C1 segment of cervical spinal cord (tissue), 14 donors: ENCODE data around the gene SMIM13.
"Not testable (repeated sequence)": the region's sequence is repeated elsewhere in the genome, so short reads cannot be mapped to it uniquely, and the experiment has no call there.

ENCODE experiments used
- DNase-seq, 14 donors: peaks; one replicate each; lab custom pipeline; 2025; lab: John Stamatoyannopoulos, UW

The SMIM13 gene

DNA sequence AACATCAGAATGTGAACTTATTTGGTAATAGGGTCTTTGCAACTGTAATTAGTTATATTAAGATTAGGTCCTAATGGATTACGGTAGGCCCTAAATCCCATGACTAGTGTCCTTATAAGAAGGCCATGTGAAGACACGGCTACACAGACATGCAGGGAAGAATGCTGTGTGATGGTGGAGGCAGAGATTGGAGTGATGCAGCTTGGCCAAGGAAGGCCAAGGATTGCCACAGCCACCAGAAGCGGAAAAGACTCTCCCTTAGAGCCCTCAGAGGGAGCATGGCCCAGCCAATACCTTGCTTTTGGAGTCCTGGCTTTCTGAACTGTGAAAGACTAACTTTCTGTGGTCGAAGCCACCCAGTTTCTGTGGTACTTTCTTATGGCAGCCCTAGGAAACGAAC, 9.7 kb upstream of the SMIM13 start:
- no peak for DNase-seq

DNA sequence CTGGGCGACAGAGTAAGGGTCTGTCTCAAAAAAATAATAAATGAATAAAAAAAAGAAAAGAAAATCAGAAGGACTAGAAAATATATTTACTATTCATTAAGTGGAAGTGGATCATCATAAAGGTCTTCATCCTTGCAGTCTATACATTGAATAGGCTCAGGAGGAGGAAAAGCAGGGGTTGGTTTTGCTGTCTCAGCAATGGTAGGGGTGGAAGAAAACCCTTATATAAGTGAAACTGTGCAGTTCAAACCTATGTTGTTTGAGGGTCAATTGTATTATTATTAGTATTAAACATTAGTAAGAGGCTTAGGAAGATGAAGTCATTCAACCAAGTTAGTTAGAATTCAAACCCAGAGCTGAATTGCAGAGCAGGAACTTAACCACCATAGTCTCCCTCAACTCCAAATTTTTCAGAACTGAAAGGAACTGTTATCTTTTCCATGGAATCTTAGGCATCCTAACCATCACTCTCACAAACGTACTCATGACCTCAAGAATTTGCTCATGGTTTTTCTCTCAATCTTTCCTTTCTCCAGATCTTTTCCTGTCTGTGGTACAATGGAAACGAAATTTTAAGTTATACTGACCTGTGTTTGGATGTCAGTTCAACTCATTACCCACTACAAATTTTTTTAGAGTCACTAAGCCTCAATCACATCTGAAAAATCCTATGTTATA, 7.7 kb upstream of the SMIM13 start:
- DNase-seq: no peak

DNA sequence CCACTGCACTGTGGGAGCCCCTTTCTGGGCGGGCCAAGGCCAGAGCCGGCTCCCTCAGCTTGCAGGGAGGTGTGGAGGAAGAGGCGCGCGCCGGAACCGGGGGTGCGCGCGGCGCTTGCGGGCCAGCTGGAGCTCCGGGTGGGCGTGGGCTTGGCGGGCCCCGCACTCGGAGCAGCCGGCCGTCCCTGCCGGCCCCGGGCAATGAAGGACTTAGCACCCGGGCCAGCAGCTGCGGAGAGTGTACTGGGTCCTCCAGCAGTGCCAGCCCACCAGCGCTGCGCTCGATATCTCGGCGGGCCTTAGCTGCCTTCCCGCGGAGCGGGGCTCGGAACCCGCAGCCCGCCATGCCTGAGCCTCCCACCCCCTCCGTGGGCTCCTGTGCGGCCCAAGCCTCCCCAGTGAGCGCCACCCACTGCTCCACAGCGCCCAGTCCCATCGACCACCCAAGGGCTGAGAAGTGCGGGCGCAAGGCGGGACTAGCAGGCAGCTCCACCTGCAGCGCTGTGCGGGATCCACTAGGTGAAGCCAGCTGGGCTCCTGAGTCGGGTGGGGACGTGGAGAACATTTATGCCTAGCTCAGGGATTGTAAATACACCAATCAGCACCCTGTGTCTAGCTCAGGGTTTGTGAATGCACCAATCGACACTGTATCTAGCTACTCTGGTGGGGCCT, 6.4 kb upstream of the SMIM13 start:
- DNase-seq: not testable (repeated sequence)

DNA sequence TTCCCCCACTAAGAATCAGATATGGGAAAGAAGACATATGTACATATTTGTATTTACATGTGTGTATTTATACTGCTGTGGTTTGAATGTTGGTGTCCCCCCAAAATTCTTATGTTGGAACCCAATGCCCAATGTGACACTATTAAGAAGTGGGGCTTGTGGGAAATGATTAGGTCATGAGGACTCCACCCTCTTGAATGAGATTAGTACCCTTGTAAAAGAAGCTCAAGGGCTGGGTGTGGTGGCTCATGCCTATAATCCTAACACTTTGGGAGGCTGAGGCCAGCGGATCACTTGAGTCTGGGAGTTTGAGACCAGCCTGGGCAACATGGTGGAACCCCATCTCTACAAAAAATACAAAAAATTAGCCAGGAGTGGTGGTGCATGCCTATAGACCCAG, 3.9 kb upstream of the SMIM13 start:
- no peak for DNase-seq

DNA sequence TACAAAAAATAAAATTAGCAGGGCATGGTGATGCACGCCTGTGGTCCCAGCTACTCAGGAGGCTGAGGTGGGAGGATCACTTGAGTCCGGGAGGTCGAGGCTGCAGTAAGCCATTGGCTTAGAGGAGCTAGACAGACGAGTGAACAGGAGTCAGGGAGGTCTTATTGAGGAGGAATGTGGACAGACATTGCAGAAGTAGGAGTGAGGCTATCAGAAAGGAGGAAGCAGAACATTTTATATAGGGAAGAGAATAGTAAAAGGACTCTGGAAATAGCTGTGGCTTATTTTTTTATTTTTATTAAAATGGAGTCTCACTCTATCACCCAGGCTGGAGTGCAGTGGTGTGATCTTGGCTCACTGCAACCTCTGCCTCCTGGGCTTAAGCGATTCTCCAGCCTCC, 2.5 kb upstream of the SMIM13 start:
- not testable (repeated sequence) for DNase-seq

DNA sequence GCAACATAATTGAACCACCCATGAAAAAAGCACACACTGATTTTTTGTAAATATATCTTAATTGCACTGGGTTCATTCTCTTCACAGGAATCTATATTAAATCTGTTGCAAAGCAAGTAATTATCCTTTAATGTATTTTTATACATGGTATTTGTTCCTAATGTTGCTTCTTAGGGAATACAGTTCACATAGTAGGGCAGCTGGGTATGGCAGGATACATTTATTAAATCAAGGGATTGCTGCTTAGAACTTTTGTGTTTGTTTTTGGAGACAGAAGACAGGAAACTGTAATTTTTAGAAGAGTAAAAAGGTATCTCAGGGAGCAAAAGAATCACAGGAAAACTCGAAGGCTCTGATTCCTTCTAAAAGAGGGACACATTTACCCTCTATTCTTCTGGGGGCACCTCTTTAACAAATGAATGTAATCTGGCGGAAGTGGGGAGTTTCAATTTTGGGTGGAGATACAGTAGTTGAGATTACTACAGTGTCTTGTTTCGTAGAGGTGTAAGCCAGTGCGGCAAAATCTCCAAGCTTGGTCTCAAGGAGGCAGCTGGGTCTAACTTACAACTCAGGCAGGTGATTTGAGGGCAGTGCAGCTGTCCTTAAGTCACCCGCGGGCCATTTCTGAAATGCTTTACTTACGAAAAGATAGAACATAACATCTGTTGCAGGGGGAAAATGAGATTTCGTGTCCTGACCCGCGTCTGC, 812 bp upstream of the SMIM13 start:
- peak in 1 of 14 donors; percentile 49 for DNase-seq

DNA sequence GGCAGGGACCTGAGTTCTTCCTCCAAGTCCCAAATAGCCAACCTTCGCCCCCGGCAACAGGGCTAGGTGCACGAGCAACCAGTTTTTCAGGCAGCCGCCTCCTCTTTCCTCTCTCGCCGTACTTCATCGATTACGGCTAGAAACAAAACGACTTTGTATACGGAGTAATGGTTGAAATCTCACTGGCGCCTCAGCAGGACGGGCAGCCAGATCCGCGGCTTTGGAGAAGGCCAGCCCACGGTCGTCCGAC, 333 bp upstream of the SMIM13 start:
- no peak for DNase-seq

DNA sequence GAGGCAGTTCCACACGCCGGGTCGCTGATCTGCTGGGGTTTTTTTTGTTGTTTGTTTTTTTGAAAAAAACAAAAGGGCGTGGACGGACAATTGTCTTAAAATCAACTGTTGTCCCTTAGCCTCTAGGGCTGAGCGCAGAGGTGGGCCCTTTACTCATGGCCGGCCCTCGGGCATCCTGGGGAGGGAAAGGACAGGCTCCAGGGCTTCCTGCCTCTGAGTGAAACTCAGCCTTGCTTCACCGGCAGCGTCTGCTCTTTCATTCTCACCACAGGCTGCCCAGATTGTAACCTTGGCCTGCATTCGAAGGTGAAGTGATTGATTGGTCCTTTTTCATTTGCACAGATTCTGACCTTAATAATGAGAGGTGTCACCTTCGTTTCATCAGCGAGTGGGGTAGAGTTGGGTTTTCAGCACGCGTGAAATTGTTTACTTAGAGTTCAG, 797 bp downstream of the SMIM13 start:
- DNase-seq: peak in 10 of 14 donors; percentile 22 to 62 (median 42)

DNA sequence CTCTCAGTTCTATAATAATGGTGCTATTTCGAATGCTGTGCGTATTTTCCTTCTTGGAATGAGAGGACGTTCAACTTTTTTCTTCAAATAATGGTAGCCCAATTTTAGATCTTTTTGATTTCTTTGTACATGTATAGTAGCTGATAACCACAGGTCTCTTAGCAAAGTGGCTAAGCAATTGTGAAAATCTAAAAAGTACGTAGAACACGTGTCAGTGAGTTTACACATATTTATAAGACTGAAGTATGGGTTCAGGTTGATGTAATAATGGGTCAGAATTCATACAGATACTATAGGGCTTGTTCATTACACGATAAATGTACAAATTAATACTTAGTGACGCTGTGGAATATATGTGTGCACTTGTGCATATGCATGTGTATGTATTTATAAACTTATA, 1.3 kb downstream of the SMIM13 start:
- DNase-seq: no peak

DNA sequence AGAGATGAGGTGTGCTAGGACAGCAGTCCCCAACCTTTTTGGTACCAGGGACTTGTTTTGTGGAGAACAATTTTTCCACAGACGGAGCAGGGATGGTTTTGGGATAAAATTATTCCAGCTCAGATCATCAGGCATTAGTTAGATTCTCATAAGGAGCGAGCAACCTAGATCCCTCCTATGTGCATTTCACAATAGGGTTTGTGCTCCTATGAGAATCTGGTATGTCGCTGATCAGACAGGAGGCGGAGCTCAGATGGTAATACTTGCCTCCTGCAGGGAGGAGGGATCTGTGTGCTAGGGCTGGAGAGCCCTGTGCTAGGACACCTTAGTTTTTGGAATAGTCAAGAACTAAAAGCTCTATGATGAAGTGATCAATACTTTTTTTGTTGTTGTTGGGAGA, 2.5 kb downstream of the SMIM13 start:
- peak in 1 of 14 donors; percentile 38 for DNase-seq

DNA sequence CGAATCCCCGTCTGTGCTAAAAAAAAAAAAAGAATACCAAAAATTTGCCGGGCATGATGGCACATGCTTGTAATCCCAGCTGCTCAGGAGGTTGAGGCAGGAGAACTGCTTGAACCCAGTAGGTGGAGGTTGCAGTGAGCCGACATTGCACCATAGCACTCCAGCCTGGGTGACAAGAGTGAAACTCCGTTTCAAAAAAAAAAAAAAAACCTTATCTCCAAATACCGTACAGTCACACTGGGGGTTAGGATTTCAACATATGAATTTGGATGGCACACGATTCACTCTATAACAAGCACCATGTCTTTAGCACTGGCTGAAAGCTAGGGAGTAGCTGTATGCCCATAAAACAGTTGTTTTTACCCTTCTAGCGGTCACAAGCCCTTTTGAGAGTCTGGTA, 3.8 kb downstream of the SMIM13 start:
- no peak for DNase-seq

DNA sequence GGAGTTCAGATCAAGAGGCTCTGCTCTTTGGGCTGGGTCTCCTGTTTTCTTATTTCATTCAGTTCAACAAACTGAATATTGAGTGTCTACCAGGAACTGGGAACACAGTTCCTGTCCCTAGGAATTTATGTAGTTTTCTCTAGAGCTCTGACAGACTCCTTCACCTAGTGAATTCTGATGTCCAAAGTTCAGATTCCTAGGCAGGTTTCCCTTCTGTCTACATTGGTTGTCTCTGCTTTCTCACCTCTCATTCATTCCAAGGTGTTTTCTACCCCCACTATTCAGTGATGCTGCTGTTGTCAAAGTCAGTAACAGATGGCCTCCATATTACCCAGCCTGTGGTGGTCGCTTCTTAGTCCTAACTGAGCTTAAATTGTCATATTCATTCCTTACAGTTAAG, 4.4 kb downstream of the SMIM13 start:
- DNase-seq: no peak

DNA sequence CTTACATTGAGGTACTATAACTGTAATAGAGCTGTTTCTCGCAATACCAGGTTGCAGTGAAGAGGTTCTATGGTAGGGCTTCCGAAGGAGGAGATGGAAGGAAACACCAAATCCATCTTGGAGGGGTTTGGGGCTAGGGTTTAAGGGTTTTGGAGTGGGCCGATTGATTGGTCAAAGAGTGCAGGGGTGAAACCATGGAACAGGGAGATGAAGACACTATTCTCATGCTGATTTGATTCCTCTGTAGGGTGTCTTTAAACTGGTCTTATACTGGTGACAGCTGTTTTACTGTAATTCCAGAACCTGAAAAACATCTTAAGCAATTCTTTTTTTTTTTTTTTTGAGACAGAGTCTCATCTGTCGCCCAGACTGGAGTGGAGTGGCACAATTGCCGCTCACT, 7.8 kb downstream of the SMIM13 start:
- DNase-seq: no peak

DNA sequence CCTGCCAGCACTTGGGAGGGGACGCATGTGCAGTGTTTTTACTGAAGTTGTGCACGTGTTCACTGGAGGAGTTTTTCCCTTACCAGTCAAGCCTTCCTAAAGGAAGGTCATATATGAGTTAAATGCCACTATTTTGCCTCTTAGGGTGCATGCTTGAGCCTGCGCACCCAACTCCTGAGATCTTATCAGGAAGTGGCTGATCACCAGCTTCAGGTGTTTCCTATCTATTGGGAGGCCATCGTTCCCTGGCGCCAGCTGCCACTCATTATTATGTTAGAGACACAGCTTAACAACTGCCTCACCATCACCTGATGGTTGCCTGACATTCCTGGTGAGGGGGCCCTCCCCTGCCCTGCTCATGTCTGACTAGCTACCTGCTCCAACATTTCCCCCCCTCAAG, 9.4 kb downstream of the SMIM13 start:
- DNase-seq: no peak

DNA sequence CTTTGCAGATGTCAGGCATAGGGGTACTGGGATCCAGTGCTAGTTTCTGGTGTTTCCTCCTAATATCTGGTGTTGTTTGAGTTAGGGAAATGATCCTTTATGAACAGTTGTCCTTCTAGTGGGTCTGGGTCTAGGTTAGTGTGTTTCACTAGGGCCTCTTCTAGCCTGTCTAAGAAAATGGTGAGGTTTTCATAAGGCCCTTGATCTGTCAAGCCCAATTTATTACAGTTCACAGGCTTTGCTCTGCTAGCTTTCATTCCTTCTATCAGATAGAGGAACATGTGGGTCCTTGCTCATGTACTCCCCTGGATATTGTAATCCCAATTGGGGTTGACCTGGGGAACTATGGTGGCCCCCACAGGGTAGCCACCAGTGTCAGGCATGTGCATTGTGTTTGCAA, 15.1 kb downstream of the SMIM13 start:
- DNase-seq: no peak

DNA sequence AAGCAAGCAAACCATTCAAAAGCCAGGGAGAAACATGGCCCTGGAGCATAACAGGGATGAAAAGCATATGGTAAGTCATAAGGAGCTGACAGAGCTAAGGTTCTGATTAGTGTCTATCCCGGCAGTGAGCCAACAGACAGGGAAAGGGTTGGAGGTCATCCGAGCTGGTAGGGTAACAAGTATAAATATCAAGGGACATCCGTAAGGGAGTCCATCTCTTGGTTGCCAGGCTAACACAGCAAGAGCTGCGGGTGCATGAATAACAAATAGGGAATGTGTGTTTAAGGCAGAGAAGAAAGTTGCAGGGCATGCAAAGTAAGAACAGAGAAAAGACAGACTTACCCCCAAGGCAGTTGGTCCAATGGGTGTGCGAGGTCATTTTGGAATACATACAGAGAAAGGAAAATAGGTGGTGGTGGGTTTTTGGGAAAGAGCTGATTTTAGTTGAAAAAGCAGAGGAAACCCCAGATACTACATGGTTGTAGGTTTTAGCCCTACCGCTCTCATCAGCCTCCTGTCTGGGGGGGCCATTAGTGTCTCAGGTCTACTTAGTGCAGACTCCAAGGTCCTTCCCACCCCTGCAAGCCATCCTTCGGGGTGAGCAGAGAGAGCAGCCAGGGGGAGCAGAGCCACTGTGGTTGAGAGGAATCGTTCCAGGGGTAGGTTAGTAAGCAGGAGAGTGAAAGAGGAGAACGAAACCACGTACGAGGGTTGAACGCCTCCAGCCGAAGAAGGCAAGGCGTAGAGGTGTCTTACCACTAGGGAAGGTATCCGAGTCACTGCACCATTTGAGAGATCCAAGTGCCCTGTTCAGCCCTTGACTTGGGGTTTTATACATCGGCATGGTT, 17.5 kb downstream of the SMIM13 start, which contains the start of gene ERVFRD-1:
Gene ERVFRD-1, minus strand, starts transcription at position 805 of the 848 bp plus-strand sequence. CDS start 6,415 bp downstream, outside the sequence.
- no peak for DNase-seq

DNA sequence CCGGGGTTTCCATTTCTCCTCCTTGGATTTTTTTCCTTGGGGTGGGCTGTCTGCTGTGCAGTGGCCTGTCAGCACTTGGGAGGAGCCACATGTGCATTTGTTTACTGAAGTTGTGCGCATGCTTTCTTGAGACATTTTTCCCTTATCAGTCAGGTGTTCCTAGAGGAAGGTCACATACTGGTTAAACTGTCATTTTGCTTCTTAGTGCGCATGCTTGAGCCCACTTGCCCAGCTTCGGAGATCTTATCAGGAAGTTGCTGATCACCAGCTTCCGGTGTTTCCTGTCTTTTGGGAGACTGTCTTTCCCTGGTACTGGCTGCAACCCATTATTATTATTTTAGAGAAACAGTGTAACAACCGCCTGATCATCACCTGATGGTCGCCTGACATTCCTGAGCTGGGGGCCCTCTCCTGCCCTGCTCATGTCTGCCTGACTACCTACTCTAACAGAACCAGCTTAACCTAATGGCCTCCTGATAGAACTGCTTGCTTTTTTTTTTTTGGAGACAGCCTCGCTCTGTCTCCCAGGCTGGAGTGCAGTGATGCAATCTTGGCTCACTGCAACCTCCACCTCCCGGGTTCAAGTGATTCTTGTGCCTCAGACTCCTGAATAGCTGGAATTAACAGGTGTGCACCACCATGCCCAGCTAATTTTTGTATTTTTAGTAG, 18.3 kb downstream of the SMIM13 start:
- DNase-seq: no peak

DNA sequence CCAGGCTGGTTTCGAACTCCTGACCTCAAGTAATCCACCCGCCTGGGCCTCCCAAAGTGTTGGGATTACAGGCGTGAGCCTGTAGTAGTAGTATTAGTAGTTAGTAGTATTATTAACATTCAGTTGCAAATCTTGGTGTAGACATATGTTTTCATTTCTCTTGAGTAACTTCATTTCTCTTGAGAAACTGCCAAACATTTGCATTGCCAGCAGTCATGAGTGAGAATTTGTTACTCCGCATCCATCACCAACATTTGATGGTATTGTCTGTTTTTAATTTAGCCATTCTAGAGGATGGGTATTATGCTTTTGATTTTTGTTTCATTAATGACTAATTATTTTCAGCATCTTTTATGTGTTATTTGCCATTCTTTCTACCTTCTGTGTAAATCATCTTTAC, 19.4 kb downstream of the SMIM13 start:
- DNase-seq: peak in 1 of 14 donors; percentile 8

DNA sequence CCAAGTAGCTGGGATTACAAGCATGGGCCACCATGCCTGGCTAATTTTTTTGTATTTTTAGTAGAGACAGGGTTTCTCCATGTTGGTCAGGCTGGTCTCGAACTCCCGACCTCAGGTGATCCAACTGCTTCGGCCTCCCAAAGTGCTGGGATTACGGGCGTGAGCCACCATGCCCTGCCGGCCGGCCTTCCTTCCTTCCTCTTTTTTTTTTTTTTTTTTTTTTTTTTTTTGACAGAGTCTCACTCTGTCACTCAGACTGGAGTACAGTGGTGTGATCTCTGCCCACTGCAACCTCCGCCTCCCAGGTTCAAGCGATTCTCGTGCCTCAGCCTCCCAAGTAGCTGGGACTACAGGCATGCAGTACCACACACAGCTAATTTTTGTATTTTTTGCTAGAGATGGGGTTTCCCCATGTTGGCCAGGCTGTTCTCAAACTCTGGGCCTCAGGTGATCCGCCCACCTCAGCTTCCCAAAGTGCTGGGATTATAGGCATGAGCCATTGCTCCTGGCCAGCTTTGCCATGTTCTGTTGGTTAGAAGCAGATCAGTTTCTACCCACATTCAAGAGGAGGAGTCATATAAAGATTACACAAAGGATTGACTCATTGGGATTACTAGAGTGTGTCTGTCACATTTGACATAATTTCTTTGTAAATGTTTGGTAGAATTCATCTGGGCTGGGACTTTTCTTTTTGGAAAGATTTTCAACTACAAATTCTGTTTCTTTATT, 22.3 kb downstream of the SMIM13 start:
- DNase-seq: not testable (repeated sequence)

DNA sequence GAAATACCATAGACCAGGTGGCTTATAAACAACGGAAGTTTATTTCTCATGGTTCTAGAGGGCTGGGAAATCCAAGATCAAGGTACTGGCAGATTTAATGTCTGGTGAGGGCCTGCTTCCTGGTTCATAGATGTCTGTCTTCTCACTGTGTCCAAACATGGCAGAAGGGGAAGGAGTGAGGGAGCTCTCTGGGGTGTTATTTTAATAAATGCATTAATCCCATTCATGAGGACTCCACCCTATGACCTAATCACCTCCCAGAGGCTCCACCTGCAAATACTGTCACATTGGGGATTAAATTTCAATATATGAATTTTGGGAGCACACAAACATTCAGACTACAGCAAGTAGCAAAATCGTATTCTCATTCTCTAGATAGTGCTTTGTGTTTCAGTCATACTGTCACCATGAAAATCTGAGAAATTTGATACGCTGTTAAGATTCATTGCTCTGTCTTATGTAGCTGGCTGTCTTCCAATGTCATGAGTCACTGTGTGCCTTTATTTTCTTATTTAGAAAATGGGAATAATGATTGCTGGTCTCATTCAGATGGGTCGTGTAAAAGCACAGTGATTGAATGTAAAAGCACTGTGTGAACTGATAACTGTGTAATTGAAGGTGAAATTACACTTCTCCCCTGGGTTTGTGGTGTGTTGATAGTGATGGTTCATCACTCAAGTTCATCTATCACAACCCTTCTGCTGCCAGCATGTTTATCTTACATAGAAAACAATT, 26.8 kb downstream of the SMIM13 start:
- no peak for DNase-seq
